Stomach (tissue), 4 donors: ENCODE measurements around the gene AGPAT4.

Source experiments
- CTCF ChIP-seq, 7 experiments: fragments of 450-650 bp in 4 of 7; fragments of 200-600 bp in 3 of 7; sonication (generic) in 3 of 7; IDR thresholded peaks; one replicate each; pipeline ENCODE4 v1.5.1; 2016 to 2019; ENCODE audit warnings: antibody characterized with exemption in 7 of 7, control low read depth in 2 of 7, mild to moderate bottlenecking in 1 of 7
- EP300 ChIP-seq: sonication (generic); formaldehyde crosslinking; IDR thresholded peaks from one replicate; pipeline ENCODE4 v1.6.1; 2017; ENCODE audit warnings: antibody characterized with exemption
- POLR2AphosphoS5 ChIP-seq, 3 donors: sonication (generic); formaldehyde crosslinking; IDR thresholded peaks; one replicate each; pipeline ENCODE4 v1.6.1; 2016; ENCODE audit warnings: antibody characterized with exemption in 3 of 3

DNA sequence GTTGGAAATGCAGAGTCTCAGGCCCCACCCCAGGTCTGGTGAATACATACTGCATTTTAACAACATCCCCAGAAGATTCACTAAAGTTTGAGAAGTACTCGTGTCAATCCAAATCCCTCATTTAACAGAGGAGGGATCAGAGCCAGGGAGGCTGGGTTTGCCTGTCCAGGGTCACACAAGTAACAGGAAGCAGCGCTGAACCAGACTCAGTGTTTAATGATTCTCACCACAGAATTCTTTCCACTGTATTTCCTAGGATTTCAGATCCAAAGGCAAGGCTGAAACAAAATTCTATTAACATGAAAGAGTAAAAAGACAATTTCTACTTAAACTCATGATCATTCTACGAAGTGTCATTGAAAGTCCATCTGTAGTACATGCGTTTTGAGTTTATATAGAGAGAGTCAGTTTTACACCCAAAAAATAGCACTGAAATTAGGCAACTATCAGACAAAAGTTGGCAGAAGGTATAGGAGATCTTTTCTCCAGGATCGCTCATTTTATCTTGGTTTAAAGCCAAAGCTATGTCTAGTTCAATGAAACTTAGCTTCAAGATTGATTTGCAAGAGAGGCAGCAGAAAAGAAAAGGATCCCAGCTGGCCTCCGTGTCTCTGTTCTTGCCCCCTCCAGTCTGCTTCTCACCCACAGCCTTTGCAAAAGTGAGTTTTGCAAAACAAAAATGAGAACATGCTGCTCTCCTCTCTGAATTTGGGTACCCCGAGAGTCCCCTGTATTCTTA is 6.0 kb upstream of the AGPAT4 start:
- TF ChIP-seq CTCF (IDR thresholded peaks at IDR 0.05) = no peak
- TF ChIP-seq EP300 = no peak
- TF ChIP-seq POLR2AphosphoS5 (IDR thresholded peaks at IDR 0.05) = no peak
